Naive thymus-derived CD4-positive, alpha-beta T cell (primary cell): ENCODE data around the gene ASL. TPM values are rescaled to one million over a fixed set of nuclear protein-coding genes. Genes with fewer than 3 reads are reported as not detected.

Experiments
- ATAC-seq: fragments of 150-1000 bp; cut with Tn5 transposase; 2 replicates; pipeline ENCODE4 v1.10.0; 2021; ENCODE audit warnings: mild to moderate bottlenecking, moderate library complexity
- CTCF ChIA-PET: fragments of 350-600 bp; sonication (Branson Sonifier 250); formaldehyde crosslinking; loops from one replicate; lab custom pipeline; 2021; ENCODE audit warnings: antibody characterized with exemption; lab: Charles Lee
- POLR2A ChIA-PET: fragments of 350-600 bp; sonication (Branson Sonifier 250); formaldehyde crosslinking; loops from one replicate; lab custom pipeline; 2021; ENCODE audit warnings: antibody characterized with exemption, inconsistent platforms; lab: Charles Lee
- DNase-seq, 9 donors: peaks; one replicate each; pipeline versions ENCODE4 v3.0.0 to v3.0.0-alpha.2; 2020 to 2022; ENCODE audit warnings: mixed read lengths in 1 of 9
- H3K27ac ChIP-seq: one replicate; pipeline ENCODE4 v1.7.0; 2013; ENCODE audit warnings: mild to moderate bottlenecking, low read depth, low read length, moderate library complexity
- H3K27me3 ChIP-seq, 2 donors: one replicate each; pipeline ENCODE4 v1.7.0; 2013; ENCODE audit warnings: low read length in 2 of 2, mild to moderate bottlenecking in 2 of 2, moderate library complexity in 2 of 2; ENCODE audit not compliant: control insufficient read depth in 2 of 2, insufficient read depth in 2 of 2
- H3K36me3 ChIP-seq, 3 experiments: 1 replicate in 2 of 3; 2 replicates in 1 of 3; pipeline ENCODE4 v1.7.0; 2013; ENCODE audit warnings: low read length in 3 of 3, mild to moderate bottlenecking in 3 of 3, moderate library complexity in 1 of 3; ENCODE audit not compliant: insufficient read depth in 3 of 3, control insufficient read depth in 2 of 3
- H3K4me1 ChIP-seq, 2 donors: one replicate each; pipeline ENCODE4 v1.7.0; 2013; ENCODE audit warnings: low read length in 2 of 2, mild to moderate bottlenecking in 2 of 2, moderate library complexity in 1 of 2; ENCODE audit not compliant: control insufficient read depth in 2 of 2, insufficient read depth in 2 of 2
- H3K4me3 ChIP-seq: 2 replicates; pipeline ENCODE4 v1.7.0; 2013; ENCODE audit warnings: mild to moderate bottlenecking, low read length
- H3K9me3 ChIP-seq, 3 experiments: 1 replicate in 2 of 3; 2 replicates in 1 of 3; pipeline ENCODE4 v1.7.0; 2013; ENCODE audit warnings: low read length in 3 of 3; ENCODE audit not compliant: control insufficient read depth in 2 of 3
- H3K27ac Mint-ChIP-seq, 9 donors: one replicate each; pipeline ENCODE4 v1.8.0; 2020 to 2022; ENCODE audit warnings: mixed read lengths in 9 of 9, mild to moderate bottlenecking in 8 of 9, moderate library complexity in 5 of 9, inconsistent platforms in 2 of 9
- H3K27me3 Mint-ChIP-seq, 5 donors: one replicate each; pipeline ENCODE4 v1.8.0; 2021 to 2022; ENCODE audit warnings: mixed read lengths in 5 of 5, mild to moderate bottlenecking in 1 of 5
- H3K36me3 Mint-ChIP-seq, 5 donors: one replicate each; pipeline ENCODE4 v1.8.0; 2020 to 2022; ENCODE audit warnings: mixed read lengths in 5 of 5, mild to moderate bottlenecking in 3 of 5, inconsistent platforms in 1 of 5
- H3K4me1 Mint-ChIP-seq, 7 donors: one replicate each; pipeline ENCODE4 v1.8.0; 2020 to 2022; ENCODE audit warnings: mixed read lengths in 7 of 7, mild to moderate bottlenecking in 3 of 7, inconsistent platforms in 1 of 7
- H3K4me3 Mint-ChIP-seq, 10 donors: one replicate each; pipeline ENCODE4 v1.8.0; 2020 to 2022; ENCODE audit warnings: mild to moderate bottlenecking in 10 of 10, mixed read lengths in 10 of 10, moderate library complexity in 6 of 10, inconsistent platforms in 2 of 10
- H3K9me3 Mint-ChIP-seq, 11 donors: one replicate each; pipeline ENCODE4 v1.8.0; 2020 to 2022; ENCODE audit warnings: mixed read lengths in 11 of 11, mild to moderate bottlenecking in 4 of 11, inconsistent platforms in 1 of 11, moderate library complexity in 1 of 11
- intact Hi-C, 2 donors: fragments of 100-400 bp; cut with micrococcal nuclease; formaldehyde crosslinking; loops; one replicate each; pipeline ENCODE4 v1.15.1; 2023
- polyA plus RNA-seq, 2 donors: library from polyadenylated mRNA; unstranded; fragments of 300-500 nt; fragmentation: Illumina TruSeq; gene quantifications; one replicate each; pipeline ENCODE4 v1.2.3, GENCODE V29; 2021
- total RNA-seq, 6 experiments: library from RNA in 5 of 6; stranded (reverse) in 5 of 6; gene quantifications; 1 replicate in 5 of 6; 2 replicates in 1 of 6; pipeline ENCODE4 v1.2.3 and lab custom pipeline; 2021 to 2026

The ASL gene
- total and polyA plus RNA-seq, 7 experiments from 2014 or later: 4.9 to 29.7 (median 11.7) TPM

DNA sequence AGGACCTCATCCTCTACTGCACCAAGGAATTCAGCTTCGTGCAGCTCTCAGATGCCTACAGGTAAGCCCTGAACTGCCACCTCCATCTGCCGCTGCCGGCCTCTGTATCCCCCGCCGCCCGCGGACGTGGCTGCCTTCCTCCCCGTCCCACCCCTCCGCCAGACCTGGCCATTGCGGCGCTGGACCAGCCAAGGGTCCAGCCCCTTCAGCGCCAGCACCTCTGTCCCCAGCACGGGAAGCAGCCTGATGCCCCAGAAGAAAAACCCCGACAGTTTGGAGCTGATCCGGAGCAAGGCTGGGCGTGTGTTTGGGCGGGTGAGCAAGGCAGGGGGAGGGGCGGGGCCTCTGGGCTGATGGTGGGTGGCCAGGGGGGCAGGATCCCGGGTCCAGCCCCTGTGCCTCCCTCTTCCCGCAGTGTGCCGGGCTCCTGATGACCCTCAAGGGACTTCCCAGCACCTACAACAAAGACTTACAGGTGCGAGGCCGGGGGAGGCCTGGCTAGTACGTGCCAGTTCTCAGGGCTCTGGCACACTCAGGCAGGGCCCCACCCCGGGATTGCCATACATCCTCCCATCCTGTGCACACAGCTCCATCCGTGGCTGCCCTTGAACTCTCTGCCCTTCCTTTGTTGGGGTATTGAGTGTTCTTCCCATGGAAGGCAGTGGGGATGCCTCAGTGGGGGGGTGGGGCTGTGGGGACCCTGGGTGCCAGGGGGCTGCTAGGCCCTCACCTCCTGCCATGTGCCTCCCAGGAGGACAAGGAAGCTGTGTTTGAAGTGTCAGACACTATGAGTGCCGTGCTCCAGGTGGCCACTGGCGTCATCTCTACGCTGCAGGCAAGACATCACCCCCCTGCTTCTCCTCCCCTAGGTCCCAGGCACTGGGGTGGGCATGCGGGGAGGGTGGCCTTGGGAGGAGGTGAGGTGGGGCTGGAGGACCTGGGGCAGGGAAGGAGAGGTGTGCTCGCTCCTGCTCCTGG lies 13.5 kb downstream of the ASL start:
- CTCF ChIA-PET: no interaction called here
- DNase-seq (no peak), ATAC-seq (no peak)
- intact Hi-C loops: no loop called here
- Histone ChIP-seq H3K27me3 (no peaks in the 10 kb centered on the region), H3K9me3 (no peaks in the 10 kb centered on the region), H3K27ac (no peak overlapping the region), H3K4me3 (no peak overlapping the region), H3K4me1 (no peaks in the 10 kb centered on the region), H3K36me3 (no peaks in the 10 kb centered on the region)
- Mint-ChIP-seq H3K36me3 (peaks cover 0 to 4% (median 0%) of the 10 kb centered on the region in 5 donors), H3K27ac (no peak overlapping the region), H3K27me3 (no peaks in the 10 kb centered on the region), H3K4me1 (peaks cover 0 to 2% (median 0%) of the 10 kb centered on the region in 7 donors), H3K4me3 (no peak overlapping the region), H3K9me3 (no peaks in the 10 kb centered on the region)
- POLR2A ChIA-PET: no interaction called here

- H3K36me3 ChIP-seq: no peaks in the 10 kb centered on the region
- H3K4me1 ChIP-seq: no peaks in the 10 kb centered on the region
- H3K9me3 ChIP-seq: no peaks in the 10 kb centered on the region
- H3K27me3 ChIP-seq: no peaks in the 10 kb centered on the region
- H3K27ac ChIP-seq: no peak overlapping the region
- DNase-seq (no peak), ATAC-seq (no peak)
- POLR2A ChIA-PET: no interaction called here
- Mint-ChIP-seq H3K27me3 (no peaks in the 10 kb centered on the region), H3K9me3 (no peaks in the 10 kb centered on the region), H3K4me3 (no peak overlapping the region), H3K4me1 (no peaks in the 10 kb centered on the region), H3K36me3 (peaks cover 0 to 4% (median 0%) of the 10 kb centered on the region in 5 donors), H3K27ac (no peak overlapping the region)
- CTCF ChIA-PET: no interaction called here
- intact Hi-C loops: no loop called here
- no peak overlapping the region for H3K4me3 ChIP-seq
Observed at GRCh38 chr7:66092654-66093053, 17.0 kb downstream of the ASL start.

- no peak for ATAC-seq
- Mint-ChIP-seq H3K9me3 (no peaks in the 10 kb centered on the region), H3K36me3 (peaks cover 0 to 4% (median 0%) of the 10 kb centered on the region in 5 donors), H3K27me3 (no peaks in the 10 kb centered on the region), H3K4me1 (peaks cover 6 to 10% (median 7%) of the 10 kb centered on the region in 7 donors), H3K4me3 (no peak overlapping the region), H3K27ac (peak overlapping the region in 5 of 9 donors; percentile 14 to 56 (median 31))
- ChIA-PET CTCF (no interaction called here), POLR2A (interaction anchor here (0.6 kb wide), 1 partner anchor 11 kb away, joined by 3 read pairs; no protein-coding TSS in a partner anchor)
- Histone ChIP-seq H3K27me3 (no peaks in the 10 kb centered on the region), H3K4me3 (no peak overlapping the region), H3K4me1 (no peaks in the 10 kb centered on the region), H3K9me3 (no peaks in the 10 kb centered on the region), H3K36me3 (no peaks in the 10 kb centered on the region), H3K27ac (no peak overlapping the region)
- no peak for DNase-seq
- intact Hi-C loops: no loop called here
Observed at GRCh38 chr7:66095010-66095409, 19.4 kb downstream of the ASL start.

GRCh38 chr7:66099232-66099550 lies 23.6 kb downstream of the ASL start:
- Histone ChIP-seq H3K9me3 (no peaks in the 10 kb centered on the region), H3K27me3 (no peaks in the 10 kb centered on the region), H3K27ac (no peak overlapping the region), H3K36me3 (no peaks in the 10 kb centered on the region), H3K4me3 (no peak overlapping the region), H3K4me1 (no peaks in the 10 kb centered on the region)
- Mint-ChIP-seq H3K27ac (peak overlapping the region in 5 of 9 donors; percentile 84 to 99 (median 94)), H3K4me1 (peaks cover 10 to 15% (median 11%) of the 10 kb centered on the region in 7 donors), H3K27me3 (no peaks in the 10 kb centered on the region), H3K9me3 (no peaks in the 10 kb centered on the region), H3K36me3 (peaks cover 0 to 2% (median 0%) of the 10 kb centered on the region in 5 donors), H3K4me3 (peak overlapping the region in 4 of 10 donors; percentile 84 to 100 (median 94))
- CTCF ChIA-PET: no interaction called here
- intact Hi-C loops: loop anchor here in 1 of 2 donors (1.0 kb wide), 1 partner anchor 24 kb away; the partner anchor contains the start of gene ASL
- no peak for ATAC-seq
- POLR2A ChIA-PET: no interaction called here
- no peak for DNase-seq

GRCh38 chr7:66099551-66100407 lies 24.2 kb downstream of the ASL start:
- Histone ChIP-seq H3K9me3 (no peaks in the 10 kb centered on the region), H3K4me1 (no peaks in the 10 kb centered on the region), H3K36me3 (no peaks in the 10 kb centered on the region), H3K27me3 (no peaks in the 10 kb centered on the region), H3K4me3 (peak overlapping the region; percentile 65), H3K27ac (peak overlapping the region; percentile 61)
- Mint-ChIP-seq H3K27ac (peak overlapping the region; percentile 81 to 99 (median 94)), H3K27me3 (no peaks in the 10 kb centered on the region), H3K4me3 (peak overlapping the region; percentile 83 to 100 (median 92)), H3K9me3 (no peaks in the 10 kb centered on the region), H3K4me1 (peaks cover 10 to 15% (median 11%) of the 10 kb centered on the region in 7 donors), H3K36me3 (peaks cover 0 to 2% (median 0%) of the 10 kb centered on the region in 5 donors)
- peak in 7 of 9 donors; percentile 13 to 33 (median 26) for DNase-seq
- CTCF ChIA-PET: no interaction called here
- intact Hi-C loops: loop anchor here (1.0 kb wide), 2 partner anchors 15 to 24 kb away; partner anchors contain the start of genes CRCP (in 2 of the 2) and ASL (in 1 of the 2)
- peak; percentile 81 for ATAC-seq
- POLR2A ChIA-PET: interaction anchor here (0.9 kb wide), 1 partner anchor 15 kb away, joined by 6 read pairs; the partner anchor contains the start of gene CRCP

GRCh38 chr7:66100408-66101050 lies 24.9 kb downstream of the ASL start:
- Mint-ChIP-seq H3K27ac (peak overlapping the region; percentile 81 to 99 (median 94)), H3K27me3 (no peaks in the 10 kb centered on the region), H3K4me1 (peaks cover 11 to 15% (median 12%) of the 10 kb centered on the region in 7 donors), H3K4me3 (peak overlapping the region; percentile 83 to 100 (median 92)), H3K36me3 (peaks cover 0 to 2% (median 0%) of the 10 kb centered on the region in 5 donors), H3K9me3 (no peaks in the 10 kb centered on the region)
- Histone ChIP-seq H3K27ac (peak overlapping the region; percentile 61), H3K36me3 (no peaks in the 10 kb centered on the region), H3K4me1 (no peaks in the 10 kb centered on the region), H3K9me3 (no peaks in the 10 kb centered on the region), H3K27me3 (no peaks in the 10 kb centered on the region), H3K4me3 (peak overlapping the region; percentile 65)
- intact Hi-C loops: loop anchor here (1.0 kb wide), 1 partner anchor 14 kb away; the partner anchor contains the start of gene CRCP (in 2 of the 2)
- DNase-seq (no peak), ATAC-seq (no peak)
- ChIA-PET CTCF (no interaction called here), POLR2A (interaction anchor here (0.6 to 0.9 kb wide), 3 partner anchors 14 to 527 kb away, joined by 3 to 6 read pairs (median 3); partner anchors contain the start of gene CRCP)
